Mucosa of descending colon (tissue), 3 donors: ENCODE results near the gene FANCC. TPM values are rescaled to one million over a fixed set of nuclear protein-coding genes. Genes with fewer than 3 reads are reported as not detected.

ENCODE experiments used
- ATAC-seq: fragments of 200-7000 bp; cut with Tn5 transposase; one replicate; pipeline ENCODE4 v1.9.1; 2020; ENCODE audit warnings: mild to moderate bottlenecking, moderate library complexity
- DNase-seq, 3 donors: peaks; one replicate each; pipeline ENCODE4 v3.0.0-alpha.2; 2020
- H3K36me3 ChIP-seq: fragments of 200-600 bp; one replicate; pipeline ENCODE4 v1.8.0; 2021; ENCODE audit warnings: low read depth, mild to moderate bottlenecking
- H3K4me1 ChIP-seq: fragments of 200-600 bp; one replicate; pipeline ENCODE4 v1.8.0; 2021; ENCODE audit warnings: low read depth, mild to moderate bottlenecking
- H3K4me3 ChIP-seq: fragments of 200-600 bp; one replicate; pipeline ENCODE4 v1.8.0; 2021; ENCODE audit warnings: mild to moderate bottlenecking
- H3K9me3 ChIP-seq: fragments of 200-600 bp; one replicate; pipeline ENCODE4 v1.8.0; 2021; ENCODE audit warnings: mild to moderate bottlenecking
- intact Hi-C, 2 donors: fragments of 100-400 bp; cut with DNase I in 1 of 2; cut with micrococcal nuclease in 1 of 2; formaldehyde crosslinking; loops; one replicate each; pipeline versions ENCODE4 v1.11.0 to v1.11.1; 2022; cut with DNase I, micrococcal nuclease
- total RNA-seq, 3 donors: library from RNA; stranded (reverse); fragmentation: NEBNext Ultra II Directional in 2 of 3; extraction: Animal tissue kit (Norgen Biotek cat#: 25700) in 2 of 3; gene quantifications; one replicate each; pipeline versions ENCODE4 v1.2.1 to v1.2.4, GENCODE V29; 2021 to 2023
- TF ChIP-seq, protein P1 (sequence below): fragments of 200-600 bp; IDR thresholded peaks from one replicate; pipeline ENCODE4 v1.8.0; 2022; ENCODE audit warnings: antibody characterized with exemption, mild to moderate bottlenecking
- donor health status: DM: no; HTN: no; CAD: no; lungs with moderate emphysema.
- donor health status: DM: no; HTN: no; CAD: no.
- donor health status: DM: no; HTN: yes; CAD: no.

FANCC gene
- total RNA-seq, 3 donors from 2014 or later, result 10.7 to 18.0 (median 14.2) TPM

GRCh38 chr9:95089257-95090022, 228.1 kb downstream of the FANCC start:
- Histone ChIP-seq H3K36me3 (peaks cover 7% of the 10 kb centered on the region), H3K9me3 (no peaks in the 10 kb centered on the region), H3K4me3 (no peak overlapping the region), H3K4me1 (peaks cover 42% of the 10 kb centered on the region)
- intact Hi-C loops, result no loop called here
- TF ChIP-seq, protein P1, sequence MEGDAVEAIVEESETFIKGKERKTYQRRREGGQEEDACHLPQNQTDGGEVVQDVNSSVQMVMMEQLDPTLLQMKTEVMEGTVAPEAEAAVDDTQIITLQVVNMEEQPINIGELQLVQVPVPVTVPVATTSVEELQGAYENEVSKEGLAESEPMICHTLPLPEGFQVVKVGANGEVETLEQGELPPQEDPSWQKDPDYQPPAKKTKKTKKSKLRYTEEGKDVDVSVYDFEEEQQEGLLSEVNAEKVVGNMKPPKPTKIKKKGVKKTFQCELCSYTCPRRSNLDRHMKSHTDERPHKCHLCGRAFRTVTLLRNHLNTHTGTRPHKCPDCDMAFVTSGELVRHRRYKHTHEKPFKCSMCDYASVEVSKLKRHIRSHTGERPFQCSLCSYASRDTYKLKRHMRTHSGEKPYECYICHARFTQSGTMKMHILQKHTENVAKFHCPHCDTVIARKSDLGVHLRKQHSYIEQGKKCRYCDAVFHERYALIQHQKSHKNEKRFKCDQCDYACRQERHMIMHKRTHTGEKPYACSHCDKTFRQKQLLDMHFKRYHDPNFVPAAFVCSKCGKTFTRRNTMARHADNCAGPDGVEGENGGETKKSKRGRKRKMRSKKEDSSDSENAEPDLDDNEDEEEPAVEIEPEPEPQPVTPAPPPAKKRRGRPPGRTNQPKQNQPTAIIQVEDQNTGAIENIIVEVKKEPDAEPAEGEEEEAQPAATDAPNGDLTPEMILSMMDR, result no peak
- DNase-seq (no peak), ATAC-seq (no peak)

- H3K4me3 ChIP-seq, result no peak overlapping the region
- TF ChIP-seq, protein P1, result no peak
- no peak for ATAC-seq
- peaks cover 39% of the 10 kb centered on the region for H3K4me1 ChIP-seq
- intact Hi-C loops, result no loop called here
- H3K9me3 ChIP-seq, result no peaks in the 10 kb centered on the region
- H3K36me3 ChIP-seq, result peaks cover 7% of the 10 kb centered on the region
- DNase-seq, result no peak
Observed at GRCh38 chr9:95088421-95089161, 228.9 kb downstream of the FANCC start.

GRCh38 chr9:95087659-95088242, 229.8 kb downstream of the FANCC start:
- Histone ChIP-seq H3K36me3 (peaks cover 7% of the 10 kb centered on the region), H3K4me1 (peaks cover 30% of the 10 kb centered on the region), H3K4me3 (no peak overlapping the region), H3K9me3 (no peaks in the 10 kb centered on the region)
- ATAC-seq (peak; percentile 14), DNase-seq (peak; percentile 61 to 69 (median 67))
- intact Hi-C loops, result no loop called here
- TF ChIP-seq, protein P1, result no peak

GRCh38 chr9:95086564-95086955, 230.9 kb downstream of the FANCC start:
- peaks cover 20% of the 10 kb centered on the region for H3K4me1 ChIP-seq
- DNase-seq, result no peak
- H3K36me3 ChIP-seq, result peaks cover 7% of the 10 kb centered on the region
- H3K9me3 ChIP-seq, result no peaks in the 10 kb centered on the region
- TF ChIP-seq, protein P1, result no peak
- intact Hi-C loops, result no loop called here
- no peak for ATAC-seq
- H3K4me3 ChIP-seq, result no peak overlapping the region

DNA sequence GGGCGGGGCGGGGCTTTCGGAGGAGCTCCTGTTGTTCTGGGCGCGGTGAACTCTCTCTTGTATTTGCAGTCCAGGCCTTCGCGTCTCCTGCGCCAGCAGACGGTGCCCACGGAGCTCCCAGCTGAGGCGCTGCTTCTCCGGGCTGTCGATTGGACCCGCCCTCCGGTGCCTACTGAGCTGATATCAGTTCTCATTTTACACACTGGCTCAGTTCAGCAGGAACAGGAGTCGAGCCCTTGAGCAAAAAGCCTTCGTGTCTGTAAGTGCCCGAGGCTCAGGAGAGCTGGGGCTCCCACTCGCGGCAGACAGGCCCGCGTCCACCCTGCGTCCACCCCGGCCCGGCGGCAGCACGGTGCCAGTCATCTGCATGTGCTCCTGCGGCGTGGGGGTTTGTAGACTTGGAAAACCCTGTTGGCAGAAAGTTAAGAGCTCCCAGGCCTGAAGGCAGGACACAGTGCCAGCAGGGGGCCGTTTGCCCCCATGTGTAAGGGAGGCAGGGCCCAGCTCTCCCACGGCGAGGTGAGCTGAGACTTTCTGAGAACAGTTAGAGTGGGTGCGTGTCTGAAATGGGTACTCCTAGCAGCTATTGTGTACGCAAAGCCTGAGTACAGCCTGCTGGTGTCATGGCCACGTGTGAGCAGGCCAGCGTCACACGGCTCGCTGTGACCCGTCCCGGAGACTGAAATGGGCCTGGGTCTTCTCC, 231.5 kb downstream of the FANCC start:
- intact Hi-C loops, result no loop called here
- H3K4me1 ChIP-seq, result peaks cover 17% of the 10 kb centered on the region
- no peak for ATAC-seq

More for the DNA sequence above, 231.5 kb downstream of the FANCC start:
- Histone ChIP-seq H3K9me3 (no peaks in the 10 kb centered on the region), H3K4me3 (no peak overlapping the region), H3K36me3 (peaks cover 7% of the 10 kb centered on the region)
- DNase-seq, result peak in 1 of 3 donors; percentile 51
- TF ChIP-seq, protein P1, result no peak
